Activated naive CD8-positive, alpha-beta T cell (primary cell): ENCODE results near the gene PBX3.

Experiments used
- H3K27ac Mint-ChIP-seq: one replicate; pipeline ENCODE4 v1.8.0; 2021; ENCODE audit warnings: mixed read lengths
- H3K27me3 Mint-ChIP-seq: one replicate; pipeline ENCODE4 v1.8.0; 2021; ENCODE audit warnings: mixed read lengths
- H3K36me3 Mint-ChIP-seq: one replicate; pipeline ENCODE4 v1.8.0; 2021; ENCODE audit warnings: mixed read lengths
- H3K4me1 Mint-ChIP-seq: one replicate; pipeline ENCODE4 v1.8.0; 2021; ENCODE audit warnings: low read depth, mixed read lengths
- H3K4me3 Mint-ChIP-seq: one replicate; pipeline ENCODE4 v1.8.0; 2021; ENCODE audit warnings: mild to moderate bottlenecking, mixed read lengths
- H3K9me3 Mint-ChIP-seq: one replicate; pipeline ENCODE4 v1.8.0; 2021; ENCODE audit warnings: low read depth, mixed read lengths

PBX3 gene

DNA sequence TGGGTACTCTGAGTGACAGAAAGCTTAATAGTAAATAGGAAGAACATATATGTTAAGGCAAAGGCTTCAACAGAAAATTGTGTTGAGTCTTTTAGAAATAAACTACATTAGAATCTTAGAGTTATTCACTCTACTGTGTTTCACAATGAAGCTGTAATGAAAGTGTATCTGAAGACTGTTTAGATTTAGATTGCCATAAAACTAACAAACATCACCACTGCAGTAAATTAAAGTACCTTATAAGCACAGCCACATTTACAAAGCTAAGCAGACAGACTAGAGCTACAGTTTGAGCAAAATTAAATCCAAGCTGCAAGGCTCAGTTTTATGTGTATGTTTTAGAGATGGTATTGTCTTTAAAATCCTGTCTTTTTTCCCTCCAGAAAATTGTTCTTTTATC, 172.4 kb downstream of the PBX3 start:
- Mint-ChIP-seq H3K9me3 (no peaks in the 10 kb centered on the region), H3K4me1 (no peaks in the 10 kb centered on the region), H3K27me3 (no peaks in the 10 kb centered on the region), H3K27ac (no peak overlapping the region), H3K36me3 (peaks cover 8% of the 10 kb centered on the region), H3K4me3 (no peak overlapping the region)

- Mint-ChIP-seq H3K4me1 (no peaks in the 10 kb centered on the region), H3K9me3 (no peaks in the 10 kb centered on the region), H3K4me3 (no peak overlapping the region), H3K36me3 (peaks cover 8% of the 10 kb centered on the region), H3K27me3 (no peaks in the 10 kb centered on the region), H3K27ac (no peak overlapping the region)
Observed at GRCh38 chr9:125920402-125920801, 173.2 kb downstream of the PBX3 start.

DNA sequence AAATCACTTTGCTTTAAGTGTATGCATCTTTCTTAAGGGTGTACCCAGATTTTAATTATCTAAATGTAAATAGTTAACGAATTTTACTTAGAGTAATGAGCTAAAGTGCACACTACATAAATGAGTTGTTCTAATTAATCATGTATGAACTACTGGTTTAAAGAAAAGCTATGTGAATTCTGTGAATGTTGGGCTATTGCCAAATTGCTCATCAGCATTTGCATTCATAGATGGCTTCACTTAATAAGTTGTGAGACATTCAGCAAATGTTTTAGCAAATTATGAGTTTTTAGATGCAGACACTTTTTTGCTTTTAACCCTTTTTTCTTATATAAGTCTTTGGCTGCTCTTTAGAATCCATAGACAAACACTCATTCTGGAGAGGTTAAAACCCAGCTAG, 175.7 kb downstream of the PBX3 start:
- Mint-ChIP-seq H3K27me3 (no peaks in the 10 kb centered on the region), H3K4me3 (no peak overlapping the region), H3K9me3 (no peaks in the 10 kb centered on the region), H3K36me3 (peaks cover 5% of the 10 kb centered on the region), H3K4me1 (no peaks in the 10 kb centered on the region), H3K27ac (no peak overlapping the region)

DNA sequence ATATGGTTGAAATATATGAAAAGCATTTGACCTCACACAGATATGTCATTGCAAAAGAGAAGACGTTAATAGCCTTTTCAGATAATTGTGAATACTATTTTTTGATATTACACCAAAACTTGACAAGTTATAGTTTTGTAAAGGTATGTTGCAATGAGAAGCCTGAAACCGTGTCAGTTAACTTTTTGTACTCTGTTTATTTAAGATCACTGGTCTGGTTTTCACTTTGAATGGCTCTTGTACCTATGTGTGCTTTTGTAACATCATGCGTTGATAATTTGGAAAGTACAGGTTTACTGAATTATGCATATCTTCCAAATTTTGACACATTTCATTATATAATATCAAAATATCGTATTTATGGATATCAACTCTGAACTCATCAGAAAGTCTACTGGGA, 177.2 kb downstream of the PBX3 start:
- no peak overlapping the region for H3K27ac Mint-ChIP-seq
- no peak overlapping the region for H3K4me3 Mint-ChIP-seq
- no peaks in the 10 kb centered on the region for H3K36me3 Mint-ChIP-seq
- no peaks in the 10 kb centered on the region for H3K9me3 Mint-ChIP-seq
- H3K27me3 Mint-ChIP-seq, result no peaks in the 10 kb centered on the region
- no peaks in the 10 kb centered on the region for H3K4me1 Mint-ChIP-seq

DNA sequence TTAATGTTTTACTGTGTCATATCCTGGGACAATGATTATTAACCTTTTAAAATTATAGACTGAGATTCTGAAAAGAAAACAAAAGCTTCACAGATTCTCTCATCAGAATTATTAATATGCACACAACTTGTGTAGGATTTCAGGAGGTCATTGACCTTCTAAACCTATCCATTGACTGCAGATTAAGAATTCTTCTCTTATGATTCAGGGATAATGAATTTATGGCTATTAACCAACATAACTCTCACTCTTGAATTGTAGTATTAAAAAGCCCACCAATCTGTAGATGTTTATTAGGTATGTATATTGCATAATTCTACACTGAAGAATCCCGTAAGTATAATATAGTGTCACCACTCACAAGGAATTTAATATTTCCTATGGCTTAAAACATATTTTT, 179.8 kb downstream of the PBX3 start:
- H3K4me1 Mint-ChIP-seq, result no peaks in the 10 kb centered on the region
- peaks cover 3% of the 10 kb centered on the region for H3K36me3 Mint-ChIP-seq
- no peaks in the 10 kb centered on the region for H3K27me3 Mint-ChIP-seq
- no peak overlapping the region for H3K4me3 Mint-ChIP-seq
- no peak overlapping the region for H3K27ac Mint-ChIP-seq
- no peaks in the 10 kb centered on the region for H3K9me3 Mint-ChIP-seq

- no peaks in the 10 kb centered on the region for H3K27me3 Mint-ChIP-seq
- no peak overlapping the region for H3K27ac Mint-ChIP-seq
- H3K4me3 Mint-ChIP-seq, result no peak overlapping the region
- no peaks in the 10 kb centered on the region for H3K4me1 Mint-ChIP-seq
- H3K9me3 Mint-ChIP-seq, result no peaks in the 10 kb centered on the region
- H3K36me3 Mint-ChIP-seq, result peaks cover 13% of the 10 kb centered on the region
Observed at GRCh38 chr9:125929846-125930245, 182.7 kb downstream of the PBX3 start.

GRCh38 chr9:125931211-125931610, 184.0 kb downstream of the PBX3 start:
- Mint-ChIP-seq H3K4me1 (no peaks in the 10 kb centered on the region), H3K9me3 (no peaks in the 10 kb centered on the region), H3K27me3 (no peaks in the 10 kb centered on the region), H3K27ac (no peak overlapping the region), H3K36me3 (peaks cover 13% of the 10 kb centered on the region), H3K4me3 (no peak overlapping the region)

- no peak overlapping the region for H3K4me3 Mint-ChIP-seq
- no peaks in the 10 kb centered on the region for H3K4me1 Mint-ChIP-seq
- H3K9me3 Mint-ChIP-seq, result no peaks in the 10 kb centered on the region
Observed at GRCh38 chr9:125932012-125932411, 184.8 kb downstream of the PBX3 start.

GRCh38 chr9:125932746-125933455, 185.7 kb downstream of the PBX3 start:
- no peaks in the 10 kb centered on the region for H3K9me3 Mint-ChIP-seq
- peaks cover 13% of the 10 kb centered on the region for H3K36me3 Mint-ChIP-seq
- H3K4me3 Mint-ChIP-seq, result no peak overlapping the region
- no peaks in the 10 kb centered on the region for H3K27me3 Mint-ChIP-seq
- H3K4me1 Mint-ChIP-seq, result no peaks in the 10 kb centered on the region
- no peak overlapping the region for H3K27ac Mint-ChIP-seq

More at GRCh38 chr9:125932012-125932411, 184.8 kb downstream of the PBX3 start:
- no peak overlapping the region for H3K27ac Mint-ChIP-seq
- H3K27me3 Mint-ChIP-seq, result no peaks in the 10 kb centered on the region
- H3K36me3 Mint-ChIP-seq, result peaks cover 13% of the 10 kb centered on the region

- Mint-ChIP-seq H3K9me3 (peaks cover 11% of the 10 kb centered on the region), H3K4me1 (no peaks in the 10 kb centered on the region), H3K27me3 (no peaks in the 10 kb centered on the region), H3K27ac (no peak overlapping the region), H3K4me3 (no peak overlapping the region), H3K36me3 (peaks cover 25% of the 10 kb centered on the region)
Observed at GRCh38 chr9:125942125-125942524, 195.0 kb downstream of the PBX3 start.

DNA sequence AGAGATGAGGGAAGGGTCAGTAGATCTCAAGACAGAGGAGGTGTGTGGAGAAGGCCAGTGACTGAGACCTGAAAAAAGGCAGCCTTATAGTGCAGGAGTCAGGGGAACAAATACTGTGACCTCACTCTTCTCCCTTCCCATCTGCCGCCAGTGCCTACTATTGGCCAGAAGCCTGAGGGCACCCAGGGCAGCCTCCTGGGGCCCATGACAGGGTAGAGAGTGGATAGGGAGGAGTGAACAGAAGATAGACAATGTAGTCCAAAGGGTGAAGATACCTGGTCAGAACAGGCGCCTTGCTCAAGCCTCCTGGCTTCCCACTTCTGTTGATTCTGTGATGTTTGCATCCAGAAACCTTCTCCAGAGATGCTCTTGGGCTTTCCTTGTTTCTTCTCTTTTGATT, 196.7 kb downstream of the PBX3 start:
- H3K27me3 Mint-ChIP-seq, result no peaks in the 10 kb centered on the region
- no peaks in the 10 kb centered on the region for H3K4me1 Mint-ChIP-seq

GRCh38 chr9:125946397-125946796, 199.2 kb downstream of the PBX3 start:
- peaks cover 17% of the 10 kb centered on the region for H3K36me3 Mint-ChIP-seq
- H3K4me1 Mint-ChIP-seq, result no peaks in the 10 kb centered on the region
- H3K27me3 Mint-ChIP-seq, result no peaks in the 10 kb centered on the region
- H3K9me3 Mint-ChIP-seq, result peaks cover 11% of the 10 kb centered on the region
- H3K4me3 Mint-ChIP-seq, result no peak overlapping the region
- no peak overlapping the region for H3K27ac Mint-ChIP-seq

More for the DNA sequence above, 196.7 kb downstream of the PBX3 start:
- Mint-ChIP-seq H3K36me3 (peaks cover 24% of the 10 kb centered on the region), H3K9me3 (peaks cover 11% of the 10 kb centered on the region), H3K4me3 (no peak overlapping the region), H3K27ac (no peak overlapping the region)

GRCh38 chr9:125948887-125949596, 201.9 kb downstream of the PBX3 start:
- no peak overlapping the region for H3K4me3 Mint-ChIP-seq
- H3K9me3 Mint-ChIP-seq, result peaks cover 11% of the 10 kb centered on the region
- H3K27ac Mint-ChIP-seq, result no peak overlapping the region
- H3K36me3 Mint-ChIP-seq, result peaks cover 15% of the 10 kb centered on the region
- H3K4me1 Mint-ChIP-seq, result no peaks in the 10 kb centered on the region
- no peaks in the 10 kb centered on the region for H3K27me3 Mint-ChIP-seq

GRCh38 chr9:125949703-125950460, 202.7 kb downstream of the PBX3 start:
- H3K36me3 Mint-ChIP-seq, result peaks cover 11% of the 10 kb centered on the region
- H3K27me3 Mint-ChIP-seq, result no peaks in the 10 kb centered on the region
- no peaks in the 10 kb centered on the region for H3K4me1 Mint-ChIP-seq
- no peak overlapping the region for H3K4me3 Mint-ChIP-seq
- H3K9me3 Mint-ChIP-seq, result peaks cover 11% of the 10 kb centered on the region
- H3K27ac Mint-ChIP-seq, result no peak overlapping the region

DNA sequence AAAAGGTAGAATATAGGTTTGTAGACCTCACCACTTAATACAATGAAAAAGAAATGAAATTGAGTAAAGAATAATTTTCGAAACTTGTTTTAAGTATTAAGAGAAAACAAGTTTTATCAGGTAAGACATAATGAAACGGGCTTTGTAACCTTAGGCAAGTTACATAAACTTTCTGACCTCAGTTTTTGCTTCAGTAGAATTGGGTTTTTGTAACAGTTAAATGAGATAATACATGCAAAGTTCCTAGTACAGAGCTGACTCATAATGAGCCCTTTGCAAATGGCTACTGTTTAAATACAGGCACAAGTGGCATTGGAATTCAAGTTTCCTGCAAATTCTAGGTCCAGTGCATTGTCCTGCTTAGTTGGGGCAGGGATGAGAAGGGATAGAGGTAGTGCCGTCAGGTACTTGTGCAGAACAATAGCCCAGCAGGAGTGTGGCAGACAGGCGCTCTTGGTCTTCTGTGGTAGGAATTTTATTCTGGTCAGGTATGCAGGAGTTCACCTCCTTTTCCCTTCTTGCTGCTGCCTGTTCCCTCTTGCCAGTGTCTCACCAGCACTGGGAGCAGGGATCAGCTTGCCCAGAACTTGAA, 203.8 kb downstream of the PBX3 start:
- Mint-ChIP-seq H3K9me3 (peaks cover 4% of the 10 kb centered on the region), H3K4me3 (no peak overlapping the region), H3K27ac (no peak overlapping the region), H3K27me3 (no peaks in the 10 kb centered on the region), H3K36me3 (peaks cover 4% of the 10 kb centered on the region), H3K4me1 (no peaks in the 10 kb centered on the region)
